OCI-LY7 (cell line): ENCODE data around the gene UBE2H. TPM values are rescaled to one million over a fixed set of nuclear protein-coding genes. Genes with fewer than 3 reads are reported as not detected.

Source experiments
- BruUV-seq: library from RNA; stranded (reverse); fragments of 400-500 nt; replicated peaks from 2 replicates; lab custom pipeline; 2021; lab: Mats Ljungman, UMichigan
- CTCF ChIA-PET: fragments of 300-600 bp; sonication (Branson Sonifier 250); formaldehyde crosslinking; loops from one replicate; lab custom pipeline; 2022; ENCODE audit warnings: antibody characterized with exemption; ENCODE audit not compliant: unreplicated experiment; lab: Charles Lee
- POLR2A ChIA-PET: fragments of 300-600 bp; sonication (Branson Sonifier 250); formaldehyde crosslinking; loops from one replicate; lab custom pipeline; 2022; ENCODE audit warnings: antibody characterized with exemption; lab: Charles Lee
- DNase-seq: peaks from one replicate; pipeline ENCODE4 v3.0.0-alpha.2; 2015; ENCODE audit warnings: low spot score
- H2AFZ ChIP-seq: fragments of 200-600 bp; sonication (generic), shearing (Covaris generic); 2 replicates; pipeline ENCODE4 v1.6.1; 2014; ENCODE audit warnings: mild to moderate bottlenecking, antibody characterized with exemption, low read length, moderate library complexity
- H3K27ac ChIP-seq: fragments of 200-600 bp; sonication (generic); 2 replicates; pipeline ENCODE4 v1.5.1; 2014; ENCODE audit warnings: mixed run types, low read depth, mild to moderate bottlenecking, moderate library complexity, low read length, inconsistent platforms; ENCODE audit not compliant: poor library complexity, severe bottlenecking
- H3K36me3 ChIP-seq: fragments of 200-600 bp; sonication (generic); 2 replicates; pipeline ENCODE4 v1.6.1; 2014; ENCODE audit warnings: mild to moderate bottlenecking, antibody characterized with exemption, low read length, moderate library complexity, mixed read lengths; ENCODE audit not compliant: insufficient read depth
- H3K4me1 ChIP-seq: fragments of 200-600 bp; sonication (generic); 2 replicates; pipeline ENCODE4 v1.5.1; 2014; ENCODE audit warnings: mild to moderate bottlenecking, low read length; ENCODE audit not compliant: insufficient read depth, poor library complexity, severe bottlenecking
- H3K4me2 ChIP-seq: fragments of 200-600 bp; sonication (generic); 2 replicates; pipeline ENCODE4 v1.6.1; 2014; ENCODE audit warnings: mild to moderate bottlenecking, low read length
- H3K4me3 ChIP-seq: fragments of 200-600 bp; sonication (generic); 2 replicates; pipeline ENCODE4 v1.5.1; 2014; ENCODE audit warnings: mild to moderate bottlenecking, low read depth, low read length; ENCODE audit not compliant: poor library complexity, severe bottlenecking
- H3K79me2 ChIP-seq: fragments of 200-600 bp; sonication (generic); 2 replicates; pipeline ENCODE4 v1.6.1; 2016; ENCODE audit warnings: low read depth, mild to moderate bottlenecking, low read length, moderate library complexity, mixed read lengths; ENCODE audit not compliant: insufficient read depth
- H3K9me2 ChIP-seq: fragments of 200-600 bp; sonication (generic); 2 replicates; pipeline ENCODE4 v1.6.1; 2016; ENCODE audit warnings: mild to moderate bottlenecking, low read length, mixed read lengths; ENCODE audit not compliant: insufficient read depth
- H3K9me3 ChIP-seq: fragments of 200-600 bp; sonication (generic); 2 replicates; pipeline ENCODE4 v1.6.1; 2014; ENCODE audit warnings: mild to moderate bottlenecking, mixed run types, low read length, mixed read lengths
- H4K20me1 ChIP-seq: fragments of 200-600 bp; sonication (generic); 2 replicates; pipeline ENCODE4 v1.6.1; 2014; ENCODE audit warnings: mild to moderate bottlenecking, antibody characterized with exemption, low read length, moderate library complexity, mixed read lengths; ENCODE audit not compliant: insufficient read depth
- EZH2phosphoT487 ChIP-seq: fragments of 200-600 bp; sonication (generic); IDR thresholded peaks from 2 replicates; pipeline ENCODE4 v1.6.1; 2018; ENCODE audit warnings: low read depth, borderline replicate concordance, mild to moderate bottlenecking, mixed run types, antibody characterized with exemption, low read length, moderate library complexity, mixed read lengths
- intact Hi-C: fragments of 100-400 bp; cut with micrococcal nuclease; formaldehyde crosslinking; loops from one replicate; pipeline ENCODE4 v1.10.0; 2022; ENCODE audit not compliant: unreplicated experiment
- total RNA-seq, 2 experiments: library from RNA; depleted of rRNA in 1 of 2; stranded (reverse); fragments of >200 nt in 1 of 2; shearing (Covaris generic) in 1 of 2; gene quantifications; 2 replicates each; pipeline ENCODE4 v1.2.3, GENCODE V29; 2014 to 2022
- TF ChIP-seq, protein P1 (sequence below): fragments of 200-600 bp; sonication (generic); conservative IDR thresholded peaks from 2 replicates; pipeline ENCODE4 v1.5.1; 2014; ENCODE audit warnings: mild to moderate bottlenecking, antibody characterized with exemption, low read length, moderate library complexity, mixed read lengths

UBE2H gene
- total RNA-seq, 2 experiments from 2014 or later, result 12.7 to 35.3 TPM

DNA sequence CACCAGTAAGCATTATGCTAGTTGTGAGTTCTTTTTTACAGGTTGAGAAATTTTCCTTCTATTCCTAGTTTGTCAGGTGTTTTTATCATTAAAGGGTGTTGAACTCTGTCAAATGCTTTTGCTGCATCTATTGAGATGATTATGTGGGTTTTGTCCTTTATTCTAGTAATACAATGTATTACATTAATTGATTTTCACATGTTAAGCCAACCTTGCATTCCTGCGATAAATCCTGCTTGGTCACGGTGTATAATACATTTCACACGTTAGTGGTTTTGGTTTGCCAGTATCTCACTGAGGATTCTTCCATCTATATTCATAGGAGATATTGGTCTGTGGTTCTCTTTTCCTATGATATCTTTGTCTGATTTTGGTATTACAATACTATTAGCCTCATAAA is 136.0 kb downstream of the UBE2H start:
- BruUV-seq, result no TSS peak
- CTCF ChIA-PET, result no interaction called here
- no peak for TF ChIP-seq EZH2phosphoT487
- TF ChIP-seq, protein P1, sequence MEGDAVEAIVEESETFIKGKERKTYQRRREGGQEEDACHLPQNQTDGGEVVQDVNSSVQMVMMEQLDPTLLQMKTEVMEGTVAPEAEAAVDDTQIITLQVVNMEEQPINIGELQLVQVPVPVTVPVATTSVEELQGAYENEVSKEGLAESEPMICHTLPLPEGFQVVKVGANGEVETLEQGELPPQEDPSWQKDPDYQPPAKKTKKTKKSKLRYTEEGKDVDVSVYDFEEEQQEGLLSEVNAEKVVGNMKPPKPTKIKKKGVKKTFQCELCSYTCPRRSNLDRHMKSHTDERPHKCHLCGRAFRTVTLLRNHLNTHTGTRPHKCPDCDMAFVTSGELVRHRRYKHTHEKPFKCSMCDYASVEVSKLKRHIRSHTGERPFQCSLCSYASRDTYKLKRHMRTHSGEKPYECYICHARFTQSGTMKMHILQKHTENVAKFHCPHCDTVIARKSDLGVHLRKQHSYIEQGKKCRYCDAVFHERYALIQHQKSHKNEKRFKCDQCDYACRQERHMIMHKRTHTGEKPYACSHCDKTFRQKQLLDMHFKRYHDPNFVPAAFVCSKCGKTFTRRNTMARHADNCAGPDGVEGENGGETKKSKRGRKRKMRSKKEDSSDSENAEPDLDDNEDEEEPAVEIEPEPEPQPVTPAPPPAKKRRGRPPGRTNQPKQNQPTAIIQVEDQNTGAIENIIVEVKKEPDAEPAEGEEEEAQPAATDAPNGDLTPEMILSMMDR, result no peak
- H3K27ac ChIP-seq, result no peak overlapping the region
- no peak overlapping the region for H3K4me3 ChIP-seq
- no peak for DNase-seq
- no peak overlapping the region for H3K4me2 ChIP-seq
- intact Hi-C loops, result no loop called here
- H3K36me3 ChIP-seq, result no peaks in the 10 kb centered on the region
- peaks cover 9% of the 10 kb centered on the region; the same call in 1 of the 2 replicates for H3K9me3 ChIP-seq
- POLR2A ChIA-PET, result no interaction called here
- no peak overlapping the region for H2AFZ ChIP-seq
- H3K9me2 ChIP-seq, result no peaks in the 10 kb centered on the region
- no peaks in the 10 kb centered on the region for H4K20me1 ChIP-seq
- no peaks in the 10 kb centered on the region for H3K79me2 ChIP-seq
- H3K4me1 ChIP-seq, result no peaks in the 10 kb centered on the region

DNA sequence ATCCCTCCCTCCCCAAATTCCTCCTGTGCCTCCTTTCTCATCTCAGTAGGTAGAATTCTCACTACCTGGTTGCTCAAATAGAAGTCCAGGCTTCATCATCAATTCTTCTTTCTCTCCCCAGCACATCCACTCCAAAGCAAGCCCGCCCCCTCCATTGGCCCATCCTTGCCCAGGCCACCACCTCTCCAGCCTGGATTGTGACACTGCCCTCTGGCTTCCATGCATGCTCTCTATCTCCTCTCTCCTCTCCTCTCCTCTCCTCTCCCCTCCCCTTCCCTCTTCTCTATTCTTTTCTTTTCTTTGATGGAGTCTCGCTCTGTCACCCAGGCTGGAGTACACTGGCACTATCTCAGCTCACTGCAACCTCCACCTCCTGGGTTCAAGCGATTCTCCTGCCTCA is 144.9 kb downstream of the UBE2H start:
- ChIA-PET CTCF (no interaction called here), POLR2A (no interaction called here)
- Histone ChIP-seq H3K79me2 (no peaks in the 10 kb centered on the region), H3K4me3 (no peak overlapping the region), H2AFZ (no peak overlapping the region), H3K27ac (no peak overlapping the region), H4K20me1 (no peaks in the 10 kb centered on the region), H3K4me2 (no peak overlapping the region), H3K9me2 (no peaks in the 10 kb centered on the region), H3K9me3 (no peaks in the 10 kb centered on the region), H3K36me3 (no peaks in the 10 kb centered on the region), H3K4me1 (no peaks in the 10 kb centered on the region)
- no TSS peak for BruUV-seq
- TF ChIP-seq, protein P1, result no peak
- TF ChIP-seq EZH2phosphoT487, result no peak
- no peak for DNase-seq
- intact Hi-C loops, result no loop called here

DNA sequence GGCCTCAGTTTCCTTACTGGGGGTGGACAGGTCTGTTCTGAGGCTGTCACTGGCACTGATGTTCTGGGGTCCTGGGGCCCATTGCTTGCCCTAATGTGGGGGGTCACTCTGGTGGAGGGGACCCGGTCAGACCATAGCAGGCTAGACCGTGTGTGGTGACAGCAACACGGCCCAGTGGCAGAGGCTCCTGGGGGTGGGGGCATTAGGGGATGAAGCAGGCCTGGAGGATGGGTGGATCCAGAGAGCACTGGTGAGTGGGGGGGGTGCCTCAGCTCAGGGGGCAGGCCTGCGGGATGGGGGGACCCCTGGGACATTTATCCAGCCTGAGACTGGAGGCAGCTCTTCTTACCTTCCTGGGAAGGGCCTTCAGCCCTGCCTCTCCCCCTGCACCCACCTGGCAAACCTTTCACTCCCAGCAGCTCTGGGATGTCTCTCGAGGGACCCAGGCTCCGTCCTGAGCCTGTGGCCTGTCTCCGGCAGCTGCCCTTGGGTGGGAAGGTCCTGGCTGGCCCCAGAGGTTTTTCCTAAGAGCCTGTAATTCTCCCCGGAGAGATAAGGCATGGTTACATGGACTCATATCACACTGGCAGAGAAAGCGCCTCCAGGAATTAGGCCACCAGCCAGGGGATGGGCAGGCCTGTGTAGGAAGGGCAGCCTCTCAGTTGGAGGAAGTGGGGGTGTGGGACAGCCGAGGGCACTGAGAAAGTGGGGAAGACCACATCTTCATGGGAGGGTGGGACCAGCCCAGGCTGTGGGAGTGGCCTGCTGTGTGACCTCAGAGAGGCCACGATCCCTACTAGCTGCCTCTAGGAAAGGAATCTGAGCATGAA is 147.7 kb downstream of the UBE2H start:
- Histone ChIP-seq H3K4me2 (no peak overlapping the region), H3K4me1 (no peaks in the 10 kb centered on the region), H3K9me3 (no peaks in the 10 kb centered on the region), H2AFZ (no peak overlapping the region), H3K36me3 (no peaks in the 10 kb centered on the region), H3K9me2 (no peaks in the 10 kb centered on the region), H3K27ac (no peak overlapping the region), H3K4me3 (no peak overlapping the region), H4K20me1 (no peaks in the 10 kb centered on the region), H3K79me2 (no peaks in the 10 kb centered on the region)
- TF ChIP-seq, protein P1, result no peak
- intact Hi-C loops, result no loop called here
- BruUV-seq, result no TSS peak
- ChIA-PET POLR2A (interaction anchor here (0.6 to 0.7 kb wide), 2 partner anchors 144 to 235 kb away, joined by 3 to 5 read pairs; no protein-coding TSS in a partner anchor), CTCF (no interaction called here)
- no peak for DNase-seq
